ENCODE data around the gene ZFC3H1. TPM values are rescaled to one million over a fixed set of nuclear protein-coding genes. Genes with fewer than 3 reads are reported as not detected.

The ZFC3H1 gene
- polyA plus RNA-seq, 1 donor (not counting 4 experiments of a cell fraction or from before 2014, with no cell fraction given), result 56.3 TPM

- H3K9me3 ChIP-seq (ENCODE audit: control insufficient read depth, low read depth, low read length), result no peaks in the 10 kb centered on the region
- FAIRE-seq (no peak), DNase-seq (ENCODE audit: low read depth, low spot score) (no peak)
- no peaks in the 10 kb centered on the region for H3K36me3 ChIP-seq (ENCODE audit: control insufficient read depth in 2 of 2, extremely low read depth in 1 of 2, insufficient read depth in 2 of 2, low read length in 2 of 2)
- no peak overlapping the region for H3K9ac ChIP-seq (ENCODE audit: control insufficient read depth, extremely low read depth, insufficient read depth, low read length)
- H3K4me3 ChIP-seq (ENCODE audit: control insufficient read depth in 2 of 3, extremely low read depth in 1 of 3, insufficient read depth in 2 of 3, low read depth in 1 of 3, low read length in 3 of 3), result no peak overlapping the region
- TF ChIP-seq CTCF (optimal IDR thresholded peaks at IDR 0.05 in 1 of 3, IDR thresholded peaks at IDR 0.05 in 1 of 3, conservative IDR thresholded peaks at IDR 0.05 in 1 of 3; ENCODE audit: extremely low read depth in 1 of 3, insufficient read depth in 2 of 3, low read length in 3 of 3), result no peak
- no peak for TF ChIP-seq EZH2 (IDR thresholded peaks at IDR 0.05; ENCODE audit: low read length)
- H2AFZ ChIP-seq (ENCODE audit: control insufficient read depth, low read length), result peak overlapping the region; percentile 44
- H4K20me1 ChIP-seq (ENCODE audit: control insufficient read depth, extremely low read depth, insufficient read depth, low read length), result no peaks in the 10 kb centered on the region
- no peak overlapping the region for H3K4me2 ChIP-seq (ENCODE audit: control insufficient read depth, extremely low read depth, insufficient read depth, low read depth, low read length)
- peaks cover 2% of the 10 kb centered on the region for H3K4me1 ChIP-seq (ENCODE audit: control insufficient read depth, extremely low read depth, insufficient read depth, low read length)
- dilution Hi-C loops (cut with MboI; ENCODE audit: extremely low pct_ligation_motif_present, low sequenced_read_pairs), result no loop called here
- no peaks in the 10 kb centered on the region for H3K79me2 ChIP-seq (ENCODE audit: control insufficient read depth, insufficient read depth, low read length)
- no peaks in the 10 kb centered on the region for H3K9me1 ChIP-seq (ENCODE audit: control insufficient read depth, extremely low read depth, insufficient read depth, low read length)
- no peak overlapping the region for H3K27ac ChIP-seq (ENCODE audit: control insufficient read depth, insufficient read depth, low read length)
- H3K27me3 ChIP-seq (ENCODE audit: control insufficient read depth, extremely low read depth, insufficient read depth, low read length), result no peaks in the 10 kb centered on the region
These were observed 70.8 kb downstream of the ZFC3H1 start for GRCh38 chr12:71592841-71593240.

DNA sequence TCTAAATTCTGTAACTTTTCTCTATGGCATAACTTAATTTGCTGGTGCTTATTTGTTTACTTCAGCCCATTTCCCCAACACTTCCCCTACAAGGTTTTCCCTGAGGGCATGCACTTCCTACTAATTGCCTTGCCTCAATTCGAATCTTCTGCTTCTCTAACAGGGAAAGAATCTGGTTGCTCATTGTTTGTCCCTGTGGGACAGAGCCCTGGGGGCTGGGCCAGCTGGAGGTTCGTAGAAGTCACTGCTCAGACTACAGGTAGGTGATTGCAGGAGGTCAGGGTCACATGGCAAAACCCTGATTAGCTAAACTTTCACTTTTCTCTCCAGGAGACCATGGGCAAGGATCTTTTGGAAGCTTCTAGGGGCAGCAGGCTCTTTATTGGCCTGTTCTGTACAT, 72.0 kb downstream of the ZFC3H1 start:
- dilution Hi-C loops (cut with MboI; ENCODE audit: extremely low pct_ligation_motif_present, low sequenced_read_pairs), result no loop called here
- DNase-seq (ENCODE audit: low read depth, low spot score), result no peak
- Histone ChIP-seq H3K9me3 (ENCODE audit: control insufficient read depth, low read depth, low read length) (no peaks in the 10 kb centered on the region), H3K36me3 (ENCODE audit: control insufficient read depth in 2 of 2, extremely low read depth in 1 of 2, insufficient read depth in 2 of 2, low read length in 2 of 2) (no peaks in the 10 kb centered on the region), H3K4me2 (ENCODE audit: control insufficient read depth, extremely low read depth, insufficient read depth, low read depth, low read length) (no peak overlapping the region), H3K27ac (ENCODE audit: control insufficient read depth, insufficient read depth, low read length) (no peak overlapping the region), H3K9ac (ENCODE audit: control insufficient read depth, extremely low read depth, insufficient read depth, low read length) (no peak overlapping the region), H3K9me1 (ENCODE audit: control insufficient read depth, extremely low read depth, insufficient read depth, low read length) (no peaks in the 10 kb centered on the region), H3K4me1 (ENCODE audit: control insufficient read depth, extremely low read depth, insufficient read depth, low read length) (peaks cover 11% of the 10 kb centered on the region), H4K20me1 (ENCODE audit: control insufficient read depth, extremely low read depth, insufficient read depth, low read length) (no peaks in the 10 kb centered on the region), H3K27me3 (ENCODE audit: control insufficient read depth, extremely low read depth, insufficient read depth, low read length) (no peaks in the 10 kb centered on the region), H3K4me3 (ENCODE audit: control insufficient read depth in 2 of 3, extremely low read depth in 1 of 3, insufficient read depth in 2 of 3, low read depth in 1 of 3, low read length in 3 of 3) (no peak overlapping the region), H3K79me2 (ENCODE audit: control insufficient read depth, insufficient read depth, low read length) (no peaks in the 10 kb centered on the region), H2AFZ (ENCODE audit: control insufficient read depth, low read length) (no peak overlapping the region)
- no peak for FAIRE-seq
- TF ChIP-seq EZH2 (IDR thresholded peaks at IDR 0.05; ENCODE audit: low read length), result no peak
- TF ChIP-seq CTCF (optimal IDR thresholded peaks at IDR 0.05 in 1 of 3, IDR thresholded peaks at IDR 0.05 in 1 of 3, conservative IDR thresholded peaks at IDR 0.05 in 1 of 3; ENCODE audit: extremely low read depth in 1 of 3, insufficient read depth in 2 of 3, low read length in 3 of 3), result no peak

Data from keratinocyte (primary cell).